ENCODE measurements around the gene PIP5K1B. TPM values are rescaled to one million over a fixed set of nuclear protein-coding genes. Genes with fewer than 3 reads are reported as not detected.

The PIP5K1B gene
- polyA plus RNA-seq, 2 donors: 0.14 to 0.35 TPM

- Histone ChIP-seq H3K27ac (ENCODE audit: low read depth in 2 of 2, low read length in 1 of 2) (peak overlapping the region; percentile 88 to 90), H3K36me3 (ENCODE audit: control insufficient read depth in 2 of 2, insufficient read depth in 2 of 2, low read length in 1 of 2) (no peaks in the 10 kb centered on the region), H3K4me1 (ENCODE audit: control insufficient read depth in 2 of 2, insufficient read depth in 2 of 2, low read length in 1 of 2) (peaks cover 0 to 4% of the 10 kb centered on the region in 2 donors), H3K4me3 (ENCODE audit: low read depth in 1 of 2, low read length in 2 of 2) (peak overlapping the region; percentile 61 to 76), H3K27me3 (ENCODE audit: control insufficient read depth in 1 of 2, insufficient read depth in 2 of 2, low read length in 2 of 2) (no peaks in the 10 kb centered on the region), H3K9me3 (ENCODE audit: control insufficient read depth in 2 of 2, insufficient read depth in 1 of 2, low read depth in 1 of 2, low read length in 1 of 2) (no peaks in the 10 kb centered on the region)
- 0 to 1% methylated on average over 62 to 65 of the region's 65 CpGs for WGBS, 2 donors
These were observed 74.7 kb downstream of the PIP5K1B start for GRCh38 chr9:68779558-68780379.

GRCh38 chr9:68780380-68780712, 75.3 kb downstream of the PIP5K1B start:
- WGBS, 2 donors: 0 to 1% methylated on average over 19 of the region's 19 CpGs
- H3K4me3 ChIP-seq (ENCODE audit: low read depth in 1 of 2, low read length in 2 of 2): peak overlapping the region; percentile 61 to 76

GRCh38 chr9:68780720-68781119, 75.7 kb downstream of the PIP5K1B start:
- H3K4me1 ChIP-seq (ENCODE audit: control insufficient read depth in 2 of 2, insufficient read depth in 2 of 2, low read length in 1 of 2): peaks cover 0 to 4% of the 10 kb centered on the region in 2 donors

More at GRCh38 chr9:68780380-68780712, 75.3 kb downstream of the PIP5K1B start:
- Histone ChIP-seq H3K4me1 (ENCODE audit: control insufficient read depth in 2 of 2, insufficient read depth in 2 of 2, low read length in 1 of 2) (peaks cover 0 to 4% of the 10 kb centered on the region in 2 donors), H3K36me3 (ENCODE audit: control insufficient read depth in 2 of 2, insufficient read depth in 2 of 2, low read length in 1 of 2) (no peaks in the 10 kb centered on the region), H3K27me3 (ENCODE audit: control insufficient read depth in 1 of 2, insufficient read depth in 2 of 2, low read length in 2 of 2) (no peaks in the 10 kb centered on the region), H3K9me3 (ENCODE audit: control insufficient read depth in 2 of 2, insufficient read depth in 1 of 2, low read depth in 1 of 2, low read length in 1 of 2) (no peaks in the 10 kb centered on the region), H3K27ac (ENCODE audit: low read depth in 2 of 2, low read length in 1 of 2) (peak overlapping the region; percentile 88 to 90)

GRCh38 chr9:68781928-68782327, 76.9 kb downstream of the PIP5K1B start:
- Histone ChIP-seq H3K4me3 (ENCODE audit: low read depth in 1 of 2, low read length in 2 of 2) (no peak overlapping the region), H3K36me3 (ENCODE audit: control insufficient read depth in 2 of 2, insufficient read depth in 2 of 2, low read length in 1 of 2) (no peaks in the 10 kb centered on the region), H3K9me3 (ENCODE audit: control insufficient read depth in 2 of 2, insufficient read depth in 1 of 2, low read depth in 1 of 2, low read length in 1 of 2) (no peaks in the 10 kb centered on the region), H3K4me1 (ENCODE audit: control insufficient read depth in 2 of 2, insufficient read depth in 2 of 2, low read length in 1 of 2) (peaks cover 0 to 4% of the 10 kb centered on the region in 2 donors), H3K27me3 (ENCODE audit: control insufficient read depth in 1 of 2, insufficient read depth in 2 of 2, low read length in 2 of 2) (no peaks in the 10 kb centered on the region), H3K27ac (ENCODE audit: low read depth in 2 of 2, low read length in 1 of 2) (no peak overlapping the region)

More at GRCh38 chr9:68780720-68781119, 75.7 kb downstream of the PIP5K1B start:
- H3K27me3 ChIP-seq (ENCODE audit: control insufficient read depth in 1 of 2, insufficient read depth in 2 of 2, low read length in 2 of 2): no peaks in the 10 kb centered on the region
- no peaks in the 10 kb centered on the region for H3K9me3 ChIP-seq (ENCODE audit: control insufficient read depth in 2 of 2, insufficient read depth in 1 of 2, low read depth in 1 of 2, low read length in 1 of 2)
- WGBS, 2 donors: 9% methylated on average over 7 of the region's 7 CpGs
- H3K36me3 ChIP-seq (ENCODE audit: control insufficient read depth in 2 of 2, insufficient read depth in 2 of 2, low read length in 1 of 2): no peaks in the 10 kb centered on the region
- peak overlapping the region; percentile 88 to 90 for H3K27ac ChIP-seq (ENCODE audit: low read depth in 2 of 2, low read length in 1 of 2)
- peak overlapping the region; percentile 61 to 76 for H3K4me3 ChIP-seq (ENCODE audit: low read depth in 1 of 2, low read length in 2 of 2)

- H3K9me3 ChIP-seq (ENCODE audit: control insufficient read depth in 2 of 2, insufficient read depth in 1 of 2, low read depth in 1 of 2, low read length in 1 of 2): no peaks in the 10 kb centered on the region
- WGBS, 2 donors: 82 to 84% methylated on average over 3 of the region's 3 CpGs
- no peak overlapping the region for H3K4me3 ChIP-seq (ENCODE audit: low read depth in 1 of 2, low read length in 2 of 2)
- no peaks in the 10 kb centered on the region for H3K27me3 ChIP-seq (ENCODE audit: control insufficient read depth in 1 of 2, insufficient read depth in 2 of 2, low read length in 2 of 2)
- H3K36me3 ChIP-seq (ENCODE audit: control insufficient read depth in 2 of 2, insufficient read depth in 2 of 2, low read length in 1 of 2): no peaks in the 10 kb centered on the region
- peaks cover 0 to 4% of the 10 kb centered on the region in 2 donors for H3K4me1 ChIP-seq (ENCODE audit: control insufficient read depth in 2 of 2, insufficient read depth in 2 of 2, low read length in 1 of 2)
- H3K27ac ChIP-seq (ENCODE audit: low read depth in 2 of 2, low read length in 1 of 2): no peak overlapping the region
These were observed 77.5 kb downstream of the PIP5K1B start for GRCh38 chr9:68782546-68782945.

- Histone ChIP-seq H3K27ac (ENCODE audit: low read depth in 2 of 2, low read length in 1 of 2) (no peak overlapping the region), H3K4me1 (ENCODE audit: control insufficient read depth in 2 of 2, insufficient read depth in 2 of 2, low read length in 1 of 2) (no peaks in the 10 kb centered on the region), H3K4me3 (ENCODE audit: low read depth in 1 of 2, low read length in 2 of 2) (no peak overlapping the region), H3K9me3 (ENCODE audit: control insufficient read depth in 2 of 2, insufficient read depth in 1 of 2, low read depth in 1 of 2, low read length in 1 of 2) (no peaks in the 10 kb centered on the region), H3K27me3 (ENCODE audit: control insufficient read depth in 1 of 2, insufficient read depth in 2 of 2, low read length in 2 of 2) (no peaks in the 10 kb centered on the region), H3K36me3 (ENCODE audit: control insufficient read depth in 2 of 2, insufficient read depth in 2 of 2, low read length in 1 of 2) (no peaks in the 10 kb centered on the region)
- 60 to 63% methylated on average over 2 of the region's 2 CpGs for WGBS, 2 donors
These were observed 80.9 kb downstream of the PIP5K1B start for GRCh38 chr9:68785965-68786364.

- Histone ChIP-seq H3K4me3 (ENCODE audit: low read depth in 1 of 2, low read length in 2 of 2) (no peak overlapping the region), H3K27ac (ENCODE audit: low read depth in 2 of 2, low read length in 1 of 2) (no peak overlapping the region), H3K27me3 (ENCODE audit: control insufficient read depth in 1 of 2, insufficient read depth in 2 of 2, low read length in 2 of 2) (no peaks in the 10 kb centered on the region), H3K36me3 (ENCODE audit: control insufficient read depth in 2 of 2, insufficient read depth in 2 of 2, low read length in 1 of 2) (no peaks in the 10 kb centered on the region), H3K9me3 (ENCODE audit: control insufficient read depth in 2 of 2, insufficient read depth in 1 of 2, low read depth in 1 of 2, low read length in 1 of 2) (no peaks in the 10 kb centered on the region), H3K4me1 (ENCODE audit: control insufficient read depth in 2 of 2, insufficient read depth in 2 of 2, low read length in 1 of 2) (no peaks in the 10 kb centered on the region)
- 82 to 83% methylated on average over 3 of the region's 3 CpGs for WGBS, 2 donors
These were observed 86.1 kb downstream of the PIP5K1B start for GRCh38 chr9:68791169-68791568.

- WGBS, 2 donors: 85 to 88% methylated on average over 6 of the region's 6 CpGs
- Histone ChIP-seq H3K4me1 (ENCODE audit: control insufficient read depth in 2 of 2, insufficient read depth in 2 of 2, low read length in 1 of 2) (no peaks in the 10 kb centered on the region), H3K9me3 (ENCODE audit: control insufficient read depth in 2 of 2, insufficient read depth in 1 of 2, low read depth in 1 of 2, low read length in 1 of 2) (peaks cover 0 to 2% of the 10 kb centered on the region in 2 donors), H3K27me3 (ENCODE audit: control insufficient read depth in 1 of 2, insufficient read depth in 2 of 2, low read length in 2 of 2) (no peaks in the 10 kb centered on the region), H3K27ac (ENCODE audit: low read depth in 2 of 2, low read length in 1 of 2) (no peak overlapping the region), H3K36me3 (ENCODE audit: control insufficient read depth in 2 of 2, insufficient read depth in 2 of 2, low read length in 1 of 2) (no peaks in the 10 kb centered on the region), H3K4me3 (ENCODE audit: low read depth in 1 of 2, low read length in 2 of 2) (no peak overlapping the region)
These were observed 88.7 kb downstream of the PIP5K1B start for GRCh38 chr9:68793605-68794343.

GRCh38 chr9:68794898-68795297, 89.9 kb downstream of the PIP5K1B start:
- Histone ChIP-seq H3K4me1 (ENCODE audit: control insufficient read depth in 2 of 2, insufficient read depth in 2 of 2, low read length in 1 of 2) (no peaks in the 10 kb centered on the region), H3K9me3 (ENCODE audit: control insufficient read depth in 2 of 2, insufficient read depth in 1 of 2, low read depth in 1 of 2, low read length in 1 of 2) (peaks cover 0 to 2% of the 10 kb centered on the region in 2 donors), H3K27me3 (ENCODE audit: control insufficient read depth in 1 of 2, insufficient read depth in 2 of 2, low read length in 2 of 2) (no peaks in the 10 kb centered on the region), H3K4me3 (ENCODE audit: low read depth in 1 of 2, low read length in 2 of 2) (no peak overlapping the region), H3K27ac (ENCODE audit: low read depth in 2 of 2, low read length in 1 of 2) (no peak overlapping the region), H3K36me3 (ENCODE audit: control insufficient read depth in 2 of 2, insufficient read depth in 2 of 2, low read length in 1 of 2) (no peaks in the 10 kb centered on the region)
- WGBS, 2 donors: 41% methylated on average over 4 of the region's 4 CpGs

All from esophagus (tissue), 2 donors.